HG03460 (cell line): ENCODE results near the gene NUP153.
"Not testable (repeated sequence)": the region's sequence is repeated elsewhere in the genome, so short reads cannot be mapped to it uniquely, and the experiment has no call there.

ENCODE experiments used
- ATAC-seq: cut with Tn5 transposase; IDR thresholded peaks from one replicate; pipeline ENCODE4 v1.9.1; 2021; ENCODE audit not compliant: unreplicated experiment

Gene NUP153

DNA sequence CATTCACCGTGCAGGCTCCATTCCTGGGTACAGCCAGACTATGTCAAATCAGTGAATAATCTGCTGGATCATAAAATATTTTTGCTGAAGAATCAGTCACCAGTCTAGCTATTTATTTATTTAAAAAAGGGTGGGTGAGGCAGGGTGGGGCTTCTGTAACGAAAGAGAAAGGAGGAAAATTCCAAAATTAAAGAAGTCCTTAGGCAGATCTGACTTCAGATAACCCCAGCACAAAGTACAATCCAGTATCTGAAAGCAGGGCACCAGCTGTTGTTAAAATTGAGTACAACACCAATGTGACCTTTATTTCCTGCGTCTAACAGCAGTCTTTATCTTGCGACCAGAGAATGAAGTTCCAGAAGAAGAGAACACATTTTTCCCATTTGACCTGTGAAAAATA, 90.9 kb downstream of the NUP153 start:
- no peak for ATAC-seq

DNA sequence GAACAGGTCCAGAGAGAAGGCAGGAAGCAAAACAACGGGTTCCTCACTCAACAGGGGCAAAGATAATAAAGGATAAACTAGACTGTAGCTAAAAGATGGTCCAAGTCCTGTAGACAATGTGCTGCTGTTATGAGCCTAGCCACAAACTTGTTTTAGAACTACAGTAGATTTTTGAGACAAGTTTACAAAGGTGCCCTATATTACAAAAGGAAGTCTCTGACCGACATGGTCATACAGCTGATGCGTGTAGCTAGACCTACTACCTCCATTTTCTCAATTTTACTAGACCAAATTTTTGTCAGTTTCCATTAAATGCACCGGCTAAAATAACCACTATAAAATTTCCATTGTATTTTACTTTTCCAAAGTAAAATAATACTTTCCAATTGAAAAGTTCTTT, 94.7 kb downstream of the NUP153 start:
- ATAC-seq: no peak

DNA sequence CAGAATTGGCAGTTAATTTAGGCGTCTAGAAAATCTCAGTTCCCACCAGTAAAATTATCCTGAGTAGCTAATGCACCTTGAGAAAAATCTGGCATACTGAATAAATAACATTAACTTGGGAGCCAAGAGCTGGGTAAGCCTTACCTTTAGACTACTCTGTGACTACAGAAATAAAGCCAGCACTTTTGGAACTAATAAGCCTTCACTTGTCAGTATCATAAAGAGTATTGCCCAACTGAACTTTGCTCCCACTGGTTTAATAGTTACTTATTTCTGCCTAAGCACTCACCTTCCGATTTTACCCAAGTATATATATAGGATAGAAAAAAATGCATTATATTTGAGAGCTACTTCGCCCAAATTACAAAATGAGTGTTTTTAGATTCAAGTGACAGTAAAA, 95.9 kb downstream of the NUP153 start:
- no peak for ATAC-seq

DNA sequence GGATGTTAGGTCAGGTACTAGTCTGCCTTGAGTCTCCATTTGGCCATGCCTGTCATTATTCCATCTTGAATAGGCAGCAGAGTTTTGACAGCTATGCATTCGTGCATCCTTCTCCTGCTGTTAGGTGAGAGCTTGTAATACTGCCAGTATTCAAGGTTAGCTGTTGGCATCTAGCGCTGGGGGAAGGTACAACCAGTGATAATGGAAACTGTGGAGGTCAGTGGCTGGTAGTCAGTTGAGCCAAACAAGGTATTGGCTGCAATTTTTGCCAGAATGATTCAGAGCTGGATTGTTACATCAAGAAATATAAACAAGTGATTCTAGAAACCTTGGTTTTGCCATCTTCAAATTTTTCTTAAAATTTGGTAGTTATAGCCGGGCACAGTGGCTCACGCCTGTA, 100.1 kb downstream of the NUP153 start:
- no peak for ATAC-seq

DNA sequence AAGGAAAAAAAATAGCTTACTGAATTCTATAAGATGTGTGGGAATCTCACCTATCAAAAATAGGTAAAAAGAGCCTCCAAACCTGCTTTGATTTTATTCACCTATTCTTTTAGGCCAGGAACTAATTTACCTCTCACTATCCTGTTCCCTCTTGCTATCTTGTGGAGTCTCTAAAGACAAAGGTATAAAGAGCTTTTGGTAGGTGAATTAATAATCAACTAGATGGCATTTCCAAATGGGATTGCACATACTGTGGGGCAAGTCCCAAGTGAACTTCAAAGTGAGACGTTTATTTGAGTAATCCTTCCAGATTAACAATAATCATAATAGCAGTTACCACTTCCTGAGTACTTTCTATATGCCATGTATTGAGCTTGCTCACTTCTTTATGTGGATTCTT, 103.8 kb downstream of the NUP153 start:
- no peak for ATAC-seq

DNA sequence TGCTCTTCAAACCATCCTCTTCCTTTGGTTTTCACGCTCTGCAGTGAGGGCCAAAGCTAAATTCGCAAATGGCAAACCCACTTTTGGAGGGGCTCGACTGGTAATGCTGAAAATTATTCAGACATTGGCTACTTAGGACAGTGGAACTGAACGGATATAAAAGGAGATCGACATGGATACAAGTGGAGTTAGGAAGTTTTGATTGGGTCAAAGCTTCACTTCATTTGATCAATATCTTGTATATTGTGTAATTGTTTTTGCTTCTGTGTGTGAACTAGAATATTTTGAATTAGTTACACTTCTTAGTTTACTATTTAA, 105.4 kb downstream of the NUP153 start:
- ATAC-seq: no peak

DNA sequence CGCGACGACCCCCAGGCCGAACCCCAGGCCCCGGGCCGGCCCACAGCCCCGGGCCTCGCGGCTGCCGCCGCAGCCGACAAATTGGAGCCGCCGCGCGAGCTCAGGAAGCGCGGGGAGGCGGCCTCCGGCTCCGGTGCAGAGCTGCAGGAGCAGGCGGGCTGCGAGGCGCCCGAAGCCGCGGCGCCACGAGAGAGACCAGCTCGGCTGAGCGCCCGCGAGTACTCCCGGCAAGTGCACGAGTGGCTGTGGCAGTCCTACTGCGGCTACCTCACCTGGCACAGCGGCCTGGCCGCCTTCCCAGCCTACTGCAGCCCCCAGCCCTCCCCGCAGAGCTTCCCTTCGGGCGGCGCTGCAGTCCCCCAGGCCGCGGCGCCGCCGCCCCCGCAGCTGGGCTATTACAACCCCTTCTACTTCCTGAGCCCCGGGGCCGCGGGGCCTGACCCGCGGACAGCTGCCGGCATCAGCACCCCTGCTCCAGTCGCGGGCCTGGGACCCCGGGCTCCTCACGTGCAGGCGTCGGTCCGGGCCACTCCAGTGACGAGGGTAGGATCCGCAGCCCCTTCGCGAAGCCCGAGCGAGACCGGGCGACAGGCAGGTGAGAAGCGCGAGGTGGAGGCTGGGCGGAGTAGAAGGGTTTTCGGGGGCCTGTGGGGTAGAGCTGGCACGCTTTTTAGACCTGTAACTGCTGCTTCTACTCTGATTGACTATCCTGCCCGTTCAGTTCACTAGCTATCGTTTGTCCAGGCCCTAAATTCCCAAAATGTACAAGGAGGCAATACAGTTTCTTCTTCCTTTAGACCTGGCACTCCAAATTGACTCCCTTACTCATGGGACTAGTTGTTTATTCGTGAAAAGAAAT, 106.0 kb downstream of the NUP153 start:
- ATAC-seq: peak; percentile 44

DNA sequence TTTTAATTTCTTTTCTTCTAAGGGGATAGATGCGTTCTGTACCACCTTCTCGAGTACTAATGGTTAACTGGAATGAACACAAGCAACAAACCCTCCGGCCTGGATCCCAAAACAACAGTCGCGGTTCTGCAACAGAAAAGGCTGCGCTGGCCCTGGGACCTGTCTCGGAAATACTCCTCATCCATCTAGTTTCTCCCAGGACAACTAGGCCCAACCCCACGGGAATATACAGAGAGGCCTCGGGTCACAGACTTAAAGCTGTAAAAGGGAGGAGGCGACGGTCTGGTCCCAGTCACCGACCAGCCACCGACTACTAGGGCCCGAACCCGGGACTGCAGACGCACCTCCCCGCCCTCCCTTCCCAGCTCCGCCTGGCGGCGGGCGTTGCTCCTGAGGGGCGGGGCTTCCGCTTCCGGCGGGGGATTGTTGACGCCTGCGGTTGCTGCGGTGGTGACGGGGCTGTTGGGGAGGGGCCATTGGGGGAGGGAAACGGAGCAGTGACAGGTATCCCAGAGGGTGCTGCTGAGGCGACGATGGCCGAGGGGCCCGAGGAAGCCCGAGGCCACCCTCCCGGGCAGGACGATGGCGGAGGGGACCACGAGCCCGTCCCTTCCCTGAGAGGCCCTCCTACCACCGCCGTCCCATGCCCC, 106.7 kb downstream of the NUP153 start, which contains the start of gene FAM8A1:
FAM8A1 (plus strand) TSS at position 426 of the 650 bp plus-strand sequence; CDS start at position 534, 108 bp downstream.
- peak; percentile 85 for ATAC-seq

DNA sequence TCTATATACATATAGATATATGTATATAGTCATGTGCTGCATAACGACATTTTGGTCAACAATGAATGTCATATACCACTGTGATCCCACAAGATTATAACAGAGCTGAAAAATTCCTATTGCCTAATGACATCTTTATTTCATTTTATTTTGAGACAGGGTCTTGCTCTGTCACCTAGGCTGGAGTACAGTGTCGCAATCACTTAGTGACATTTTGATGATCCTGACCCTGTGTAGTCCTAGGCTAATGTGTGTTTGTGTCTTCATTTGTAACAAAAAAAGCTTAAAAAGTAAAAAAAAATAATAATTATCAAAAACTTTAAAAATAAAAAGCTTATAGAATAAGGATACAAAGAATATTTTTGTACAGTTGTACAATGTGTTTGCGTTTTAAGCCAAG, 110.6 kb downstream of the NUP153 start:
- ATAC-seq: no peak

DNA sequence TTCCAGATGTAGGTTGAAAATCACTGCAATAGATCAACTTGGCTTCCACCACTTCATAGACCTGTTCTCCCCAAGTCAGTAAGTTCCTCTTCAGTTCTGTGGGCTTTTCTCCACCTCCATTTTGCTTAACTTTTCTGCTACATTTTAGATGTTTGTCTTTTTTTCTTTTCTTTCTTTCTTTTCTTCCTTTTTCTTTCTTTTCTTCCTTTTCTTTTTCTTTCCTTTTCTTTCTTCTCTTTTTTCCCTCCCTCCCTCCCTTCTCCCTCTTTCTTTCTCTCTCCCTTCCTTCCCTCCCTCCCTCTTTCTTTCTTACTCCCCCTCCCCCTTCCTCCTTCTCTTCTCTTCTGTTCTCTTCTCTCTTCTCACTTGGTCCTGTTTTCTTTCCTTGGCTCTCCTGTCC, 113.5 kb downstream of the NUP153 start:
- no peak for ATAC-seq

DNA sequence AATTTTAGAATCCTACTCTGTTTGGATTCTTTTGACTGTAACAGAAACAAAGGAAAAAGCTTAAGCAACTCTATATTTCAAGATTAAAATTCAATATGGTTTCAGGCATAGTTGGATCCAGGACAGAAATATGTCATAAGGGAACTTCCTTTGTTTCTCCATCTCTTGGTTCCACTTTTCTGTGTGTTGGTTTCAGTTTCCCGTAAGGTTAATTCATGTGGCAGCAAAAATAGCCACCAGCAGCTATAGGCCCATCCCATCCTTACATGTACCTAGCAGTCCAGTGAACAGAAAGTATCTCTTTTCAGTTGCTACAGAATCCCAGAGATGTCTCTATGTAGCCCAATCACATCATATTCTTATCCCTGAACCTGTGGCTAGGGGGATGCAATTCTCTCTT, 115.4 kb downstream of the NUP153 start:
- ATAC-seq: no peak

DNA sequence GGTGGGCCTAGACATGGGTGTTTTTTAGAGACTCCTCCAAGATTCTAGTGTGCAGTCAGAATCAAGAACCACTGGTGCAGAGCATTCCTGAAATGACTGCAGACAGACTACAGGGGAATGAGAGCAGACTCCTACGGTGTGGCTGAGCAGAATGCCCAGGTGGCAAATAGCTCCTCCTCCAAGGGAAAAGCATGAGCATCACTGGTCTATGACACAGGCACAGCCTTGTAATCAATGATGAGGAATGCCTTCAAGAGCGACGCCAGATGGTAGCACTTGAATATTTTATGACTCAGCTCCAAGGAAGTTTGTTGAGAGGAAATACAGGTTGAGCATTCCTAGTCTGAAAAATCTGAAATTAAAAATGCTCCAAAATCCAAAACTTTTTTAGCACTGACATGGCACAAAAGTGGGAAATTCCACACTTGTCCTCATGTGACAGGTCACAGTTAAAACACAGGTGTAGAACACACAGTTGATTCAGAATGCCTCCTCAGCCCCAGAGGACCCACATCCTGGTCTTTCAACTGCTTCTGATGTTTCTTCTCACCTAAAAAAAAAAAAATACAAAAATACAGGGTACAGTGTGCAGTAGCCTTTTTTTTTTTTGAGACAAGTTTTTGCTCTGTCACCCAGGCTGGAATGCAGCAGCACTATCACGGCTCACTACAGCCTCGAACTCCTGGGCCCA, 117.2 kb downstream of the NUP153 start:
- no peak for ATAC-seq

DNA sequence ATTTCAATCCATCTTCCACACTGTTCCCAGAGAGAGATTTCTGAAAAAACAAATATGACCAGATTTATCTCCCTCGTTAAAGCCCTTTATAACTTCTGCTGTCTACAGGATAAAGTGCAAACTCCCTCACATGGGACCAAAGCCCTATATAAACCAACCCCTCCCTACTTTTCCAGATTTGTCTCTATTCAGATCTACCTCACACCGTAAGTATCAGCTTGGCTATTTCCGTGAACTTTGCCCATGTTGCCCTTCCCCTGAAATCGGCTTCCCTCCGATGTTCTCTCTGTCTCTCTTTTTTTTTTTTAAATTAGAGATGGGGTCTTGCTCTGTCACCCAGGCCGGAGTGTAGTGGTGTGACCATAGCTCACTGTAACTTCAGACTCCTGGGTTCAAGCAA, 118.7 kb downstream of the NUP153 start:
- no peak for ATAC-seq

DNA sequence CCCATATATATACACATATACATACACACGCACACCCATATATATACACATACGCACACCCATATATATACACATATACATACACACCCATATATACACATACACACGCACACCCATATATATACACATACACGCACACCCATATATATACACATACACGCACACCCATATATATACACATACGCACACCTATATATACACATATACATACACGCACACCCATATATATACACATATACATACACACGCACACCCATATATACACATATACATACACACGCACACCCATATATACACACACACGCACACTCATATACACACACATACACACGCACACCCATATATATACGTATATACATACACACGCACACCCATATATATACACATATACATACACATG, 120.1 kb downstream of the NUP153 start:
- not testable (repeated sequence) for ATAC-seq

DNA sequence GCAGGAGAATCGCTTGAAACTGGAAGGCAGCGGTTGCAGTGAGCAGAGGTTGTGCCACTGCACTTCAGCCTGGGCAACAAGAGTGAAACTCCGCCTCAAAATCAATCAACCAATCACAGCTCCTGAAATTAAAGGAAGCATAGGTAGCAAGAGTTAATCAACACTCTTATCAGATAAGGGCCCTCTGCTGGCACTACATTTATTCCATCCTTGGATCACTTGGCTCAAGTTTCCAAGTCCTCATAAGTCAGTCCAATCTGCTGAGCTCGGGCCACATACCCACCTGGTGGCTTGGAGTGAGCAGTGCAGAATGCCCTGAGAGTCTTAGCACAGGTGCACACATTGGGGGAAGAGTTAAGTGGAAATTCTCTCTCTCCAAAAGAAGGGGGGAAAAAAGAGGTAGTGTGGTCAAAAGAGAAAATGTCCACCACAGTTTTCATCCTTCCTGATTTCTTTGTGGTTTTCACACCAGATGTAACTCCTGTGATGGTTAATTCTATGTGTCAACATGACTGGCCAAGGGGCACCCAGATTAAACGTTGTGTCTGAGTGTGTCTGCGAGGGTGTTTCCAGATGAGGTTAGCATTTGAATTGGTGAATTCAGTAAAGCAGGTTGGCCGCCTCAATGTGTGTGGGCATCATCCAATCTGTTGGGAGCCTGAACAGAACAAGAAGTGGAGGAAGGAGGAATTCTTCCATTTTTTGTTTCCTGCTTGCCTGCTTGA, 120.8 kb downstream of the NUP153 start:
- ATAC-seq: no peak

DNA sequence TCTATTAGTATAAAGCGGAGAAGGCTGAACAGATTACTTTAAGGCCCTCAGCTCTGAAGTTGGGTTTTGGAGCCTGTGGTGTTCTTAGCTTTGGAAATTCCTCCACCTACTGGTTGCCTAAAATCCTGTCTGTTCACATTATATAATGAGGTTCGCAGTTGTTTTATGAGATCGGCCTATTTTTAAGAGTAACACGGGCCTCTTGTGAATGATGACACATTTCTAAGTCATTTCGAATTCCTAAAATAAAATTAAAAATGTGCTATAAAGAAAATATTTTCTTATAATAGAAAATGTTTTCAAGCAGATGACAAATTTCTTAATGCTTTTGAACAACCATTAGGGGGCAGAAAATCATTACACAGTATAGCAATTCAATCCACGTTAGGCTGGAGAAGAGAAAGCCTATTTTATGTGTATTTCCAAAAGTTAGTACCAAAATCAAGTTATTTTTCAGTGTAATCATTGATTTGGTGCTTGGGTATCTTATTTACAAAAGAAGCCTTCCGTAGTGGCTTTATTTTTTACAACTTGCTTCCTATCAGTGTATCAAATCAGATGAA, 122.4 kb downstream of the NUP153 start:
- ATAC-seq: peak; percentile 57

DNA sequence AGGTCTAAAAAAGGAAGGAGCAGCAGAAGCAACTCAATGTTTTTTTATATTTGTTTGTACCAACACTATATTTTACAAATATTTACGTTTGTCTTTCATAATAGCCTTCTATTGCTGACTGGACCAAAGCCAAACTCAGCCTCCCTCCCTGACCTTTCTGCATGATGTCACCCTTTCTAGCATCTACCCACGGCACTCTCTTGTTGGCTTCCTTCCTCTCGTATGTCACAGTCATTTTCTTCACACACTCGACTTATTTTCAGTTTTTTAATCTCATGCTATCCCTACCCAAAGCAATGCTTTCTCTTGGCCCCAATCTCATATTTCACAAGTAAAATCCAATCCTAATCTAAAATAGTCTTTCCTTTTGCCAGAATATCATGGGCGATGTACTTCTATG, 122.9 kb downstream of the NUP153 start:
- ATAC-seq: no peak

DNA sequence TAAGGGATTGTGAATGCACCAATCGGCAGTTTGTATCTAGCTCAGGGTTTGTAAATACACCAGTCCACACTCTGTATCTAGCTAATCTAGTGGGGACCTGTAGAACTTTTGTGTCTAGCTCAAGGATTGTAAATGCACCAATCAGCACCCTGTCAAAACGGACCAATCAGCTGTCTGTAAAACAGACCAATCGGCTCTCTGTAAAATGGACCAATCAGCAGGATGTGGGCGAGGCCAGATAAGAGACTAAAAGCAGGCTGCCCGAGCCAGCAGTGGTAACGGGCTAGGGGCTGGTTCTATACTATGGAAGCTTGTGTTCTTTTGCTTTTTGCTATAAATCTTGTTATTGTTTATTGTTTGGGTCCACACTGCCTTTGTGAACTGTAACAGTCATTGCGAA, 125.4 kb downstream of the NUP153 start:
- ATAC-seq: not testable (repeated sequence)

DNA sequence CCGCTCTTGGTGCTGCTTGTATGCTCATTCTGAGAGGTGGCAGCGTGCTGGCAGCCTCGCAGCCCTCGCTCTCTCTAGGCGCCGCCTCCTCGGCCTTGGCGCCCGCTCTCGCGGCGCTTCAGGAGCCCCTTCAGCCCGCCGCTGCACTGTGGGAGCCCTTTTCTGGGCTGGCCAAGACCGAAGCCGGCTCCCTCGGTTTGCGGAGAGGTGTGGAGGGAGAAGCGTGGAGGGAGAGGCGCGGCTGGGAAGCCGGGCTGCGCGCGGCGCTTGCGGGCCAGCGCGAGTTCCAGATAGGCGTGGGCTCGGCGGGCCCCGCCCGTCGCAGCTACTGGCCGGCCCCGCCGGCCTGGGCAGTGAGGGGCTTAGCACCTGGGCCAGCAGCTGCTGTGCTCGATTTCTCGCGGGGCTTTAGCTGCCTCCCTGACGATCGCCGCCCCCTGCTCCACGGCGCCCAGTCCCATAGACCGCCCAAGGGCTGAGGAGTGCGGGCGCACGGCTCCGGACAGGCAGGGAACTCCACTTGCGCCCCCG, 126.1 kb downstream of the NUP153 start:
- ATAC-seq: no peak

DNA sequence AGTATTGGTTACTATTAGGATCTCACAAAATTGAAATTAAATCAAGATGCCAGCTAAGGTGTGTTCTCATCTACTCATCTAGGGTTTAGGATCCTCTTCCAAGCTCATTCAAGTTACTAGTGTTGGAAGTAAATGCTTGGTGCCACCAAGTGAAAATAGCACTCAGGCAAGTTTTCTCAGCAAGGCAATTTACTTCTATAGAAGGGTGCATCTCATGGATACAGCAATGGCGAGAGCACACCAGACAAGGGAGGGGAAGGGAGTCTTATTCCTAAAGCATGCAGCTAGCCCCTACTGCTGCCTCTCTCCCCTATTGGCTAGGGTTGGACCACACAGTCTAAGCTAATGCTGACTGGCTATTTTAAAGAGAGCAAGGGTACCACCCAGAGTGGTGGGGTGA, 129.7 kb downstream of the NUP153 start:
- ATAC-seq: no peak
